Middle frontal gyrus (tissue), 1 donor: ENCODE data around the gene KCNK4.
"Not testable (repeated sequence)": the region's sequence is repeated elsewhere in the genome, so short reads cannot be mapped to it uniquely, and the experiment has no call there.

ENCODE experiments used
- DNase-seq: peaks from one replicate; pipeline ENCODE4 v3.0.0-alpha.2; 2015; ENCODE audit warnings: low spot score; ENCODE audit errors: extremely low spot score

KCNK4 gene

DNA sequence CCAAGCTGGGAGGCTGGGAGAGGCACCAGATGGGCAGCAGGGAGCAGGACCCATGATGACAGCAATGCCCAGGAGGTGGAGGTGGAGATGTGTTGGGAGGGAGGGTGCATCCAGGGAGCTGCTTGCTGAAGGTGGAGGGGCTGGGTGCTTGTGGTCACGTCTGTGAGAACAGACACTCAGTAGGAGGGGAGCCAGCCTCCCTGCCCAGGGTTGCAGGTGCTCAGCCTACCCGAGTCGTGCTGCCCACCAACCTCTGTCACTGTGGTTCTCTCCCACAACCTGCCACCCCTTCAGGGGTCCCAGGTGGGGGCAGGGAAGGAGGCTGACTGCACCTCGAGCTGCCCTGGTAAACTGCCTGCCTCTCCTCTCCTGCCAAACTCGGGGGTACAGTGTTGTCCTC is 32.3 kb downstream of the KCNK4 start:
- no peak for DNase-seq

GRCh38 chr11:64323984-64324383 is 32.9 kb downstream of the KCNK4 start:
- DNase-seq: not testable (repeated sequence)

GRCh38 chr11:64324692-64325469 is 33.8 kb downstream of the KCNK4 start:
- DNase-seq: no peak

DNA sequence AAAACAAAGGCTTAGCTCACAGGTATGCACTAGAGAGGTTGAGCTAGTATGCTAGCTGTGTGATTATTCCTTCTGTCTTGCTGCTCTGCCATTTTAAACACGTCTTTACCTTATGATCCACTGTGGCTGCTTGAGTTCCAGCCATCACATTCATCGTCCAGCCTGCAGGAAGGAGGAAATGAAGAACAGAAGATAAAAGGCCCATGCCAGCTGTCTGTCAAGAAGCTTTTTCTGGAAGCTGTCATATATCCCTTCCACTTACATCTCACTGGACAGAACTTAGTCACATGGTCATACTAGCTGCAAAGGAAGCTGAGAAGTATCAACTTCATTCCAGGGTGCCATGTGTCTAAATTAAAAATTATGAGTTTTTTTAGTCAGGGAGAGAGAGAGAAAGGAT is 36.3 kb downstream of the KCNK4 start:
- DNase-seq: no peak

DNA sequence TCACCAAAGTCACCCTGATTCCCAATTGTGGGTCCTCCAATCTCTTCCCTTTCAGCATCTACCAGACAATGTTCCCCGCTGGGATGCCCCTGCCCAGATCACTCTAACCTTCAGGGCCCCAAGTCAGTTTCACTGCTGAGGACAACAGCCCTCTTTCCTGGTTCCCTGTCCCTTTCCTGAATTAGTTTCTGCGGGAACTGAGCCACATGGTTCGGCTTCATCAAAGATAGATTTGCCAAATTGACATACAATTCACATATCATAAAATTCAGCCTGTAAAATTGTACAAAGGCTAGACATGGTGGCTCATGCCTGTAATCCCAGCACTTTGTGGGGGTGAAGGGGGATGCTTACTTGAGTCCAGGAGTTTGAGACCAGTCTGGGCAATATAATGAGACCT is 36.9 kb downstream of the KCNK4 start:
- DNase-seq: no peak

GRCh38 chr11:64330888-64331287 is 39.8 kb downstream of the KCNK4 start:
- DNase-seq: no peak

- no peak for DNase-seq
Measured at GRCh38 chr11:64331569-64332371, 40.7 kb downstream of the KCNK4 start.

- no peak for DNase-seq
Measured at GRCh38 chr11:64333556-64333955, 42.5 kb downstream of the KCNK4 start.

GRCh38 chr11:64334764-64335735 is 43.9 kb downstream of the KCNK4 start:
- no peak for DNase-seq

GRCh38 chr11:64337538-64338249 is 46.6 kb downstream of the KCNK4 start:
- no peak for DNase-seq

- DNase-seq: no peak
Measured at GRCh38 chr11:64338716-64339115, 47.6 kb downstream of the KCNK4 start.

GRCh38 chr11:64339286-64339685 is 48.2 kb downstream of the KCNK4 start:
- DNase-seq: no peak

- DNase-seq: no peak
Measured at GRCh38 chr11:64339754-64340408, 48.8 kb downstream of the KCNK4 start, which contains the start of gene CCDC88B. CCDC88B (plus strand) TSS chr11:64340204; CDS start chr11:64340267, 63 bp downstream.

DNA sequence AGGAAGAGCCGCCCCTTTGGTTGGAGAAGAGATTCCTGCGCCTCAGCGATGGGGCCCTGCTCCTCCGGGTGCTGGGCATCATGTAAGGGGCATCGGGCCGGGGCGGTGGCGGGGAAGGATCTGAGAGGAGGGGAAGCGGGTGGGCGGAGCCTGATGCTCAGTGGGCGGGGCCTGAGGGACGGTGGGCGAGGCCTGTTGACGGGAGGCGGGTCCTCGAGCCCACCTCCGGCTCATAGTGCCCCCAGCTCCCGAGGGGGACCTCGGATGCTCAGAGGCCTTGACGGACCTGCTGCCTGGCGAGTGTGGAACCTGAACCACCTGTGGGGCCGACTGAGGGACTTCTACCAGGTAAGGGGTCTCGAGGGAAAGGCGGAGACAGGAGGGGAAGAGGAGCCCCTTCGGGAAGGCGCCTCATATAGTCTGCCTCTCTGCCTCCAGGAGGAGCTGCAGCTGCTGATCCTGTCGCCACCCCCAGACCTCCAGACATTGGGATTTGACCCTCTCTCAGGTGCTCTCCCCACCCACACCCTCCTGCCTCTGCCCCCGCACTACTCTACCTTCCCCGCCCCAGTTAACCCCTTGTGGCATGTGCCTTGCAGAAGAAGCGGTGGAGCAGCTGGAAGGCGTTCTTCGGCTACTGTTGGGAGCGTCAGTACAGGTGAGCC is 49.7 kb downstream of the KCNK4 start:
- DNase-seq: no peak

GRCh38 chr11:64341429-64341828 is 50.3 kb downstream of the KCNK4 start:
- DNase-seq: no peak

- no peak for DNase-seq
Measured at GRCh38 chr11:64341851-64342791, 51.0 kb downstream of the KCNK4 start.

GRCh38 chr11:64342869-64343745 is 52.0 kb downstream of the KCNK4 start:
- no peak for DNase-seq
